Panc1 (cell line): Measurements from ENCODE around the gene SYNGR4.

Source experiments
- POLR2AphosphoS5 ChIP-seq: IDR thresholded peaks from 2 replicates; pipeline ENCODE4 v1.6.1; 2012; ENCODE audit warnings: mild to moderate bottlenecking, low read depth, low read length, moderate library complexity
- REST ChIP-seq, 2 experiments: IDR thresholded peaks; 2 replicates each; pipeline ENCODE4 v1.6.1; 2011 to 2012; ENCODE audit warnings: low read depth in 2 of 2, control low read depth in 1 of 2, low read length in 1 of 2, mild to moderate bottlenecking in 1 of 2, moderate library complexity in 1 of 2; ENCODE audit not compliant: insufficient read depth in 1 of 2
- TCF7L2 ChIP-seq: IDR thresholded peaks from 2 replicates; pipeline ENCODE4 v1.6.1; 2011; ENCODE audit warnings: mild to moderate bottlenecking, low read depth, low read length, inconsistent platforms
- TF ChIP-seq, protein P1 (sequence below): fragments of 450-650 bp; IDR thresholded peaks from 2 replicates; pipeline ENCODE4 v1.5.1; 2017; ENCODE audit warnings: mild to moderate bottlenecking

DNA sequence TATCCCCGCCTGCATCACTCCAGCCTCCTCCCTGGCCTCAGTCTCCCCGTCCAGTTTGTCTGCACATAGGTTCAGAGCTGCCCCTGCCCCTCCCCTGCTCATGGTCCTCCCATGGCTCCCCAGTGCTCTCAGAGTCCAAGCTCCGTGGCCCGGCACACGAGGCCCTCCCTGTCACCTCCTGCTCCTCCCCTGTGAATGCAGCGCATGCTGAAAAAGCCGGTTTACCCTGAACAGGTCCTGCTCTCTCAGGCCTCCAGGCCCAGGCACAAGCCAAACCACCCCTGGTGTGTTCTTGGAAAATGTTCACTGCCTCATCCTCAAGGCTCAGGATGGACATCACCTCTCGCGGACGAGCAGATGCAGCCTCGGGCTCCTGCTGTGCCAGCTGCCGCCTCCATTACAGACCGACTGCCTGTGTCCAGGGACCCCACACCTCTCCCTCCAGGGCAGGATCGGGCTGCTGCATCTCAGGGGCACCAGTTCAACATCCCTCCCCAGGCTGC is 25.9 kb upstream of the SYNGR4 start:
- TF ChIP-seq, protein P1, sequence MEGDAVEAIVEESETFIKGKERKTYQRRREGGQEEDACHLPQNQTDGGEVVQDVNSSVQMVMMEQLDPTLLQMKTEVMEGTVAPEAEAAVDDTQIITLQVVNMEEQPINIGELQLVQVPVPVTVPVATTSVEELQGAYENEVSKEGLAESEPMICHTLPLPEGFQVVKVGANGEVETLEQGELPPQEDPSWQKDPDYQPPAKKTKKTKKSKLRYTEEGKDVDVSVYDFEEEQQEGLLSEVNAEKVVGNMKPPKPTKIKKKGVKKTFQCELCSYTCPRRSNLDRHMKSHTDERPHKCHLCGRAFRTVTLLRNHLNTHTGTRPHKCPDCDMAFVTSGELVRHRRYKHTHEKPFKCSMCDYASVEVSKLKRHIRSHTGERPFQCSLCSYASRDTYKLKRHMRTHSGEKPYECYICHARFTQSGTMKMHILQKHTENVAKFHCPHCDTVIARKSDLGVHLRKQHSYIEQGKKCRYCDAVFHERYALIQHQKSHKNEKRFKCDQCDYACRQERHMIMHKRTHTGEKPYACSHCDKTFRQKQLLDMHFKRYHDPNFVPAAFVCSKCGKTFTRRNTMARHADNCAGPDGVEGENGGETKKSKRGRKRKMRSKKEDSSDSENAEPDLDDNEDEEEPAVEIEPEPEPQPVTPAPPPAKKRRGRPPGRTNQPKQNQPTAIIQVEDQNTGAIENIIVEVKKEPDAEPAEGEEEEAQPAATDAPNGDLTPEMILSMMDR: no peak
- TF ChIP-seq POLR2AphosphoS5 (no peak), REST (IDR thresholded peaks at IDR 0.05; ENCODE audit: insufficient read depth in 1 of 2, low read depth in 2 of 2, low read length in 1 of 2) (no peak), TCF7L2 (no peak)
